HT1080 (cell line): ENCODE measurements around the gene CPSF6. TPM values are rescaled to one million over a fixed set of nuclear protein-coding genes. Genes with fewer than 3 reads are reported as not detected.
"Not testable (repeated sequence)": the region's sequence is repeated elsewhere in the genome, so short reads cannot be mapped to it uniquely, and the experiment has no call there.

Source experiments
- DNase-seq: peaks from one replicate; pipeline ENCODE4 v3.0.0-alpha.2; 2015; ENCODE audit warnings: low read depth
- polyA plus RNA-seq, 2 experiments: library from polyadenylated mRNA; depleted of rRNA; stranded (reverse); fragments of >200 nt; gene quantifications; 2 replicates each; pipeline ENCODE4 v1.2.3, GENCODE V29; 2015
- total RNA-seq: library from RNA; depleted of rRNA; stranded (reverse); fragments of >200 nt; shearing (Covaris generic); gene quantifications from 2 replicates; pipeline ENCODE4 v1.2.3, GENCODE V29; 2014; rRNA removed

Gene CPSF6, protein sequence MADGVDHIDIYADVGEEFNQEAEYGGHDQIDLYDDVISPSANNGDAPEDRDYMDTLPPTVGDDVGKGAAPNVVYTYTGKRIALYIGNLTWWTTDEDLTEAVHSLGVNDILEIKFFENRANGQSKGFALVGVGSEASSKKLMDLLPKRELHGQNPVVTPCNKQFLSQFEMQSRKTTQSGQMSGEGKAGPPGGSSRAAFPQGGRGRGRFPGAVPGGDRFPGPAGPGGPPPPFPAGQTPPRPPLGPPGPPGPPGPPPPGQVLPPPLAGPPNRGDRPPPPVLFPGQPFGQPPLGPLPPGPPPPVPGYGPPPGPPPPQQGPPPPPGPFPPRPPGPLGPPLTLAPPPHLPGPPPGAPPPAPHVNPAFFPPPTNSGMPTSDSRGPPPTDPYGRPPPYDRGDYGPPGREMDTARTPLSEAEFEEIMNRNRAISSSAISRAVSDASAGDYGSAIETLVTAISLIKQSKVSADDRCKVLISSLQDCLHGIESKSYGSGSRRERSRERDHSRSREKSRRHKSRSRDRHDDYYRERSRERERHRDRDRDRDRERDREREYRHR
- 49.5 and 79.3 TPM in 2 replicates for total RNA-seq
- 42.1 and 51.0 TPM in 2 replicates for polyA plus RNA-seq (2015; cell fraction: cytosol; rRNA removed)
- polyA plus RNA-seq (2015; cell fraction: nucleus; rRNA removed) = 109 and 112 TPM in 2 replicates

DNA sequence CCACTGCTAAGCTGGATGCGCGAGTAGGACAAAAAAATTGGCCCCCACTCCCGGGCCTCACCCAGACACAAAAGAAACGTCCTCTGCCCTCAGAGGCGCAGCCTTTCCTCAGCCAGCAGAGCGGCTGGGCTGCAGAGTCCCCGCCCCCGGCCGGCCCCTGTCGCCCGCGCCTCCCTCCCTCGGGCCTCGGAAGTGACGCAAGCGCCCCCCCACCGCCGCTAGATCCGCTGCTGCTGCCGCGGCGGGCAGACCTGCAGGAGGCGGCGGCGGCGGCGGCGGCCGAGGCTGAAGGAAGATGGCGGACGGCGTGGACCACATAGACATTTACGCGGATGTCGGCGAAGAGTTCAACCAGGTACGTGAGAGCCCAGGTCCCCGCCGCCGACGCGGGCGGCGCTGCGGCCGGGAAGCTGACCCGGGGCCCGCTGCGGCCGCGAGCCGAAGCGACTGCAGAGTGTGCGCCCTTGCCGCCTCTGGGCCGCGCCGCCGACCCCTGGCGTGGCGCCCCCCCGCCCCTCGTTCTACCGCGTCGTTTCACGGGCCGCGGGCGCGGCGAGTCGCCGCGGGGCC, at the start of gene CPSF6:
TSS of gene CPSF6 (plus strand) at position 218 of the 570 bp plus-strand sequence. CDS start at position 296, 78 bp downstream.
- peak; percentile 85 for DNase-seq

DNA sequence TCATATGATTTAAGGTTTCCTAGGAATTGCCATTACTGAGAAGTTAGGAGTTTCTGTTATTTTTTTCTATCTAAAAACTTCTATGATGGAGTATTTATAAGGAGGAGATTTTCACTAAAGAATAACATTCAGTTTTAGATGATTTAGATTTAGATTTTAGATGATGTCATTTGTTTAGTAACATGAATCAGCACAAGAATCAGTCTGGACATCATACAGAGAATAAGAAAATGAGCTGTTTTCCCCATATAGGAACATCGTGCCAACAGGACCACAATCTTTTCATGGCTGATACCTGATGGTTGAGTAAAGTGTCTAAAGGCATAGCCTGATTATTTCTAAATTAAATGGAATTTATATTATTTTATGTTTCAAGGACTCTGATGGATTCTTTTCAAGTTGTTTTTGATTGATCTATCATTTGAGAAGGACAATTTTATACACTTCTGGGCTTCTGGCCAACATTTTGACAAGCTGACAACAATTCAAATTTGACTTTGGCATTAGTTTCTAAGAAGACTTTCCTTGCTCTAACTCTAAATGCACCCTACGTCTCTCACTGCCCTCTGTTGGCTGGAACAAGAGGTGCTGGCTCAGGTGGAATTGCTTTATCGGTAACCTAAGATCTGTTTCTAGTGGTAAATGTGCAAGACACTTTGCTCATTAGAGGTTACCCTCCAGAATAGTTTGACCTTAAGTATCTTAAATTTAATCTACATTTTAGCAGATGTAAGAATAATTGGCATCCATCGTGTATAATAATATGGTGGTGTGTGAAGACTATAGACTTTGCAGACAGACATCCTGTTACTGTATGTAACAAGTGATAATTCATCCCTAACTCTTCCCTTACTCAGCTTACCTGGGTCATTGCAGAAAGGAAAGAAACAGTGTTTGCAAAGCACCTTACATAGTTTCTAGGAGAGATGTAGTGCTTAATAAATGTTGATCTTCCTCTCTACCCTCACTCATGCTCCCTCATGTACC, 42.8 kb upstream of the CPSF6 start:
- DNase-seq = peak; percentile 7

DNA sequence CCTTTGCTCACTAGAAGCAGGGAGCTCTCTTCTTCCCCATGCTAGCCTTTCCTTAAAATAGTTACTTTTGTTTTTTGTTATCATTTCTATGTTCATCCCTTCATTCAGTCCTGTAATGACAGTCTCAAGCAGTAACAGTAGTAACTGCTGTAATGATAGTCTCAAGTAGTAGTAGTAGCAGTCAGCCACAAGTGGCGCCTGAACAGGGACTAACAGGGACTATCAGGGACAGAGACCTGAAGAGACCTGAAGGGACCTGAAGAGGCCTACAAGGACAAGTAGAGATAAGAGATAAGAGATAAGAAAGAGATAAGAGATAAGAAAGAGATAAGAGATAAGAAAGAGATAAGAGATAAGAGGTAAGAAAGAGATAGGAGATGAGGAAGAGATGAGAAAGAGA, 39.4 kb upstream of the CPSF6 start:
- DNase-seq = not testable (repeated sequence)

DNA sequence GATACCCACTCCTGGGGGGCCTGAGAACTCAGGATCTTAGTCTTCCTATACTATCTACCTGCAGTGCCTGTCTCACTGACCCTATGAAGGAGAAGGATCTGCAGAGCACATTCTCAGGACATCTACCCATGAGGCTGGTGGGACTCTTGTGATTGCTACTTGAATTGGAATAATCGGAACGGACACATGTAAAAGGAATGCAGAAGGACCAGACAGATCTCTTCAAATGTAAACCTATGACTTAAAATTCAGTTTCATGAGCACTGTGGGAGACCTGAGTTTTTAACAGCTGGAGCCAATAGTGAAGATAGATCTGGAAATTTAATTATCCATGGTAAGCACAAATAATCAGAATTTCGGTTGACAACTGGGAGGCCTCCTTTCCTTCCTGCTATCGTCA, 35.2 kb upstream of the CPSF6 start:
- no peak for DNase-seq

DNA sequence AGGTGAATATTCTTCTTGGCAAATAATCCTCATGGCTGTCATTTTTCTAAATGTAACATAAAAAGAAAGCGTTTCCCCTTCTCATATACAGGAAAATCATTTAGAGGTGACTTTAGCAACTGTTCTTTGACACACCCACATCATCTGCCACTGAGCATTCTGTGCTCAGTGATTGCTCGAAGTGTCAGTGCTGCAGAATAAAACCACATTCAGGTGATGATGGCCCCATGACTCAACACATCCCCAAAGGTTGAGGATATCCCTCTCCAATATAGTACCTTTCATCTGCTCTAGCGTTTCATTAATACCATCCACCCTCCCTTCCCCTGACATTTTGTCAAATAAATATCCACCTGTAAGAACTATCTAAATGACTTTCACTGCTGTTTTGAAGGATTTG, 28.7 kb upstream of the CPSF6 start:
- DNase-seq = no peak

DNA sequence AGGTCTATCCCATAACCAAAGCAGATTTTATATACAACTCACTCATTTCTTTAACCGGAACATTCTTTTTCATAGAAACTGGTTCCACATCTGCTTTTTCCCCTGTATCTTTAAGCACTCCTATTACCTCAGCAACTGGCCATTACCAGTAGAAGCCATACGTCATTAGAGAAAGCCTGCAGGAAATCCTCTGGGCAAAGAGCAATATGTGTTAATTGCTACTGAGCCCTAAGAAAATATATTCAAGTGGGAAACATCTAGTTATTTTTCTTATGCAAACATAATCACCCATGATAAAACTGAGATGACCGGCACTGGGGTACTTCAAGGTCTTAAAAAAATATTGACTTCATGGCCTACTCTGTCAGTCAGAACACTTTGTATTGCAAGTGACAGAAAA, 28.2 kb upstream of the CPSF6 start:
- no peak for DNase-seq

DNA sequence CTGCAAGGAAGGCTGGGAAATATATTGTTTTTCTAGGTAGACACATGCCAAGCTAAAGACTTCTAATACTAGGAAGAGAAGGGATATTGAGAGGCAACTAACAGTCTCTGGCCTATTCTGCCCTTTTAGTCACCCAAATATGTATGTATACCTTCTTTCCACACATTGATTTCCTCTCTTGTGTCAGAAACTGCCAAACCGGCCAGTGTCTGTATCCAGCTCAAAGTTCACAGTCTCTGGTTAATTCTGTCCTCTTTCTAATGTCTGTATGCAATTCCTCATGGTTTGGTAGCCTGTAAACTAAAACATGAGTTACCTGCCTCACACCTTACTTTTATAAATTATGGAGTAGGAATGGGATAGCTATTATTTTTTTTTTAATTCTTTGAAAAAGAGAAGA, 25.2 kb upstream of the CPSF6 start:
- DNase-seq = no peak

DNA sequence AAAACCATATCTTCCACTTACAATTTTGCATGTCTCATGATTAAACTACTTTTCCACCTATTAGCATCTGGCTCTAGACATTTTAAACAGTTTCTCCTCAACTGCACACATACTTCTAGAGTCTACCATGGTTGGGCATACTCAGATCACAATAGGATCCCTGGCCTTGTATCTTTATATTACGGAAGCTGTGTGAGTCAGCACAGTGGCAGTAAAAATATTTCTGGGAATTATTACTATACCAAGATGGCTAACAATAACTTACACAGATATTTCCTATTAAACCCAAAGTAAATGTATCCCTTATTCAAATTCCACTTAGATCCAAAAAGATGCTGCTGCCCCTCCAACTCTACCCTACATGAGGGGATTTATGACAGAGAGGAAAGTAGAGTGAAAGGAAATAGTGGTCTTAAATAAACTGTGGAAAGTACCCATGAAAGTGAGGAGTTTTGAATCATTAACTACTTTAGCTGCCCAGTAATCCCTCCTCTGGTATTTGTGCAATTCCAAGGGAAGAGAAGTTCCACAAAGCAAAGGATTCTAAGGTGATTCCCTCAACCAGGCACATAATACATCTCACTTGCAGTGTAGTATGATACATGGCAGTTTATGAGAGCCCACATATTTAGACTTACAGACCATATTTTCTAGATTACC, 14.0 kb upstream of the CPSF6 start:
- DNase-seq = no peak

DNA sequence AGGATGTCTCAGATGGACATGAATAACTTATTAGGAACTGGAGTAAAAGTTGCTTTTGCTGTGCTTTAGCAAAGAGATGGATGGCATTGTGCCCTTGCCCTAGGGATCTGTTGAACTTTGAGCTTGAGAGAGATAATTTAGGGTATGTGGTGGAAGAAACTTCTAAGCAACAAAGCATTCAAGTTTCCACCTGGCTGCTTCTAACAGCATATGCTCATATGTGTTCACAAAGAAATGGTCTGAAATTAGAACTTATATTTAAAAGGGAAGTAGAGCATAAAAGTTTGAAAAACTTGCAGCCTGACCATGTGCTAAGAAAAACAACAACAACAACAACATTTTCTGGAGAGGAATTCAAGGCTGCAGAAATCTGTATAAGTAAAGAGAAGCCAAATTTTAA, 7.9 kb upstream of the CPSF6 start:
- no peak for DNase-seq

DNA sequence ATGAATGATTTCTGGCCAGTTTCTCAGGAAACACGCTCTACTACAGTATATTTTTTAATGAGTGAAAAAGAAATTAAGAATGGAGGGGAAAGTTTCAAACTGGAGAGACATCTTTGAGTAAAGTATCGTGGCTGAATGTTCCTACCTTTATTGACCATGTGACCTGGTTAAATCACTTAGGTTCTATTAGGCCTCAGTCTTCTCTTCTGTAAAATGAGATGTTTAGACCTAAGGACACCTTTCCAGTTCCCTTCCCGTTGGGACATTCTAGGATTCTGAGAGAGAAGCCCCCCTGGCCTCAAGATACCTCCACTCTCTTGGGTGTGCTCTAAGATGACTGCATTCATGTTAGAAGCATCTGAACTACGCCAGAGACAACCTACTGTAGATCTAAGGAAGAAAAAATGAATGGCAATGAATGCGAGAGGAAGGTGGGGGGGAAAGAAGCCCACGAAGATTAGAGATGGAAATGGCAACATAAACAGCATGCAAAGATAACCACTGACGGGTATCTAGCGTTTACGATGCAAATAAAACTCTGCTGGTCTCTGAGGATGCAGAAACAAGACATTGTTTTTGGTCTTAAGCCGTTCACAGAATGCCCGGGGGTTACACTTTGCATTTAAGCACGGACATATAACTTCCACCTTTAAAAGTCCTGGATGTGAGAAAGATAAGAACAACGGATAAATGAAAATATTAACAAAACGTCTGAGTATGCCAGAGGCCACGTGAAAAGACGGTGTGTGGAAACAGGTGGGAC, 599 bp upstream of the CPSF6 start:
- DNase-seq = peak; percentile 3

DNA sequence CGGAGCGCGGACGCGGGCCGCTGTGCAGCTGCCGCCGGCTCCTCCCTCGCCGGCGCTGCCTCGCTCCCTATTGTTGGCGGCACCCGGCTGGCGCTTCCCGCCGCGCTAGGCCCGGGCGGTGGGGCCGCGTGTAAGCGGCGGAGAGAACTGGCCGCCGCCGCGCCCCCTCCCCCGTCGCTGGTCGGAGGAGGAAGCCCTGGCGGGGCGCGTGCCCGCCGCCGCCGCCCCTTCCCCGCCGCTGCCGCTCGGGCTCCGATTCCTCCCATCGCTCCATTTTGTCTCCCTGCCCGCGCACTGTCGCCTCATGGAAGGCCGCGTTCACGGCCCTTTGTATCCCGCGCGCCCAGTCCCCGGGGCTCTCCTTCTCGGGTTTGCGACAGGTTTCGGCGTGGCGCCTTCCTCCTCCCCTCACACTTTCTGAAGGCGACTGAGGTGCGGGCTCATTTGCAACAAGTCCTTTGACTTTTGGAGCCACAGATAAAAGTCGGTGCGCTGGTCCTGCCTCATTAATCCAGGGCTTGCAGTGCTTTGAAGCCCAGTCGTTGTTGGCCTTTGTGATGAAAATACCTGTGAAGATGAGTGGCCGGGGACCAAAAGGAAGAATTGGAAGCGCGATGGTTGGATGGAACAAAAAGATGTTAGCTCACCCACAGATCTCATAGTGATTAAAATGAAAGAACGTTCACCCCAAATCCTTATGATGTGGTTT, 707 bp downstream of the CPSF6 start:
- DNase-seq = peak; percentile 32

DNA sequence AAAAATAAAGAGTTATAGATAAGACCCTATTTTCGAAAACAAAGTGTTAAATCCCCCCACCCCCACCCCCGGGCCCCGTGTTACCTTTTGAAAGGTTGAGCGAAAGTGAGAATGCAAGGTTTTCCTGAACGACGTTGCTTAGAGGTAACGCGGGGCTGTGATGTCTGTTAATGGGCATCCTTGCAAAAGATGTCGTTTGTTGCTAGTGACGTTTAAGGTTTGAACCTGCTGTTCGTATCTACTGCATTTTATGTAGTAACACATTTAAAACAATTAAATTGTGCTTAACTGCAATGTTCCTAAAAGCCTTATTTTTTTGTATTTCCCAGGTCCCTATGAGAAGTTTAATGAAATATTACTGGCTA, 1.2 kb downstream of the CPSF6 start:
- DNase-seq = no peak

DNA sequence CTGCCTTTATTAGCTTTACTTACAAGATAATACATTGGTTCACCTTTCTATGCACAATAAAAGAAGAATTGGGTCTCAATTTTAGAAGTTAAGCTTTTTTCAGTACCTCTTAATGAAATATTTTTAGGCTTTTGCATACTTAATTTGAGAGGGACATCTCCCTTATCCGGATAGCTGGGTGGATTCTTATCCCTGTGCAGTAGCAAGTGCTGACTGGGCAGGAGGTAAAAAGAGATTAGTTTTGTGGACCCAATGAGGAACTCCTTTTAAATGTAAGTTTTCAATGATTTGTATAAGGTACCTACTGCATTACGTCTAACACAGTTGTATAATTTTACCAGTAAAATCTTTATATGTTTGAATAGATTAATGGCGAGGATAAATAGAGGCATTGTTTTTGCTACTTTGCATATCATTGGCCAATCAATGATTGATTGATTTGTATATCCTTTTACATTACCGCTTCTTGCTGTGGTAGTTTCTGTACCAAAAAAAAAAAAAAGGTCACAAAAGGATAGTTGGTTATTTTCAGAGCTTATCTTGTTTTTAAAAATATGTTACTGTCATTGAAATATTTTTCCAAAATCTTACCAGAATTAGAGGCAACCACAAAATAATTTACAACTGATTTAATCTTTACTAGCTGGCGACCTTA, 2.2 kb downstream of the CPSF6 start:
- no peak for DNase-seq

DNA sequence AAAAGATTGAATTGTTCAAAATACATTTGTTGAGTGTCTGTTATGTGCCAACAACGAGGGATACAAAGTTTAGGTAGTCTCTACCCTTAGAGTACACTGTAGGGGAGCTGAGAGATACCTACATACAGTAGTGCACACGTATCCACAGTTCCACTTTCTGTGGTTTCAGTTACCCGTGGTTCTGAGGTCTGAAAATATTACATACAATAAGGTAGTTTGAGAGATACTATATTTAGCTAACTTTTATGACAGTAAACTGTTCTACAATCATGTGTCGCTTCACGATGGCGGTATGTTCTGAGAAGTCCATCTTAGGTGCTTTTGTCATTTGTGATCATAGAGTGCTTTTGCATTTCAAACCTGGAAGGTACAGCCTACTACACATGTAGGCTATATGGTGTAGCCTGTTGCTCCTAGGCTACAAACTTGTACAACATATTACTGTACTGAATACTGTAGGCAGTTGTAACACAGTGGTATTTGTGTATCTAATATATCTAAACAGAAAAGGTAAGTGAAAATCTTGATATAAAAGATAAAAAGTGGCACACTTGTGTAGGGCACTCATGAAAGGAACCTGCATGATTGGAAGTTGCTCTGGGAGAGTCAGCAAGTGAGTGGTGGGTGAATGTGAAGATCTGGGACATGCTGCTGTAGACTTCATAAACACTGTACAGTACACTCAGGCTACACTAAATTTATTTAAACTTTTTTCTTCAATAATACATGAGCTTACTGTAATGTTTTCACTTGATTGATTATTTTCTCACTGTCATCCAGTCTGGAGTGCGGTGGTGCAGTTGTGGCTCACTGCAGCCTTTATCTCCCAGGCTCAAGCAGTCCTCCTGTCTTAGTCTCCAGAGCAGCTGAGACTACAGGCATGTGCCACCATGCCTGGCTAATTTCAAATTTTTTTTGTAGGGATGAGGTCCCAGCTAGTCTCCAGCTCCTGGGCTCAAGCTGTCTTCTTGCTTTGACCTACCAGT, 4.0 kb downstream of the CPSF6 start:
- no peak for DNase-seq

DNA sequence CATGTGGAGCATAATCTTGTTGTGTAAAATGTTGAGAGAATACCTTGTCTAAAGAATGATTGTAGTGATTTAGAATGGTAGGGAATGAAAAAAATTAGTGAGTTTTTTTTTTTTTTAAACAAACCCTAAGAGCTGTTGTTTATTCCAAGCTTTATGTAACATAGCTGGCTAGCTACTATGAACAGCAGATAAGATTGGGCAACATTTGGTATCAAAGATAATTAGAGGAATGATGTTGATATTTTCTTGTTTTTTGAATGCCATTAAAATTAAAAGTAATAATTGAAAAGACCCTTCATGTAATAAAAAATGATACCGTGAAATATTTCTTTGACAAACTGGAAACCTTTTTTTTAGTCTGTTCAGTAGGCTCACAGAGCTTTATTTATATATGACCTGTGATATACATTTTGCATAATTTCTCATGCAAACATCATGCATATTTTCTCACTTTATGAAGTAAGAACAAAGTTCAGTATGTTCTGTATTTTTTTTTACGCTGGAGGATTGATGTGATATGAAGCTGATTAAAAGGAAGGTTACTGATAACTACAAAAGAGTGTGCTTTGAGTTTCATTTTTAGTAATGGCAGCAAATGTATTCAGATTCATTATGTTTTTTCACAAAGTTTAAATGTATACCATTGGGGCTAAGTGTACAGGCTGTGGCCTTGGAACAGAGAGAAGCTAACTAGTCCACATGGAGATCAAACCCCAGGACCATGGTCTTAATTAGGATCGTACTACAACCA, 8.1 kb downstream of the CPSF6 start:
- DNase-seq = no peak

DNA sequence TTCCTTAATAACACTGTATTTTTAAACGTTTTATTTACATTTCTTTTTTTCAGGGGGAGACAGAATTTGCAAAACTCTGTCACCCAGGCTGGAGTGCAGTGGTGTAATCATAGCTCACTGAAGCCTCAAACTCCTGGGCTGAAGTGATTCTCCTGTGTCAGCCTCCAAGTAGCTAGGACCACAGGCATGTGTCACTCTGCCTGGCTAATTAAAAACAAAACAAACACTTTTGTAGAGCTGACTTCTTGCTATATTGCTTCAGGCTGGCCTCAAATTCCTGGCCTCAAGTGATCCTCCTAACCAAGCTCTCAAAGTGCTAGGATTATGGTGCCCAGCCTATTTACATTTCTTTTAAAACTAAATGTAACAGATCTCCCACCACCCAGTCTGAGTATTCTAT, 12.7 kb downstream of the CPSF6 start:
- DNase-seq = no peak

DNA sequence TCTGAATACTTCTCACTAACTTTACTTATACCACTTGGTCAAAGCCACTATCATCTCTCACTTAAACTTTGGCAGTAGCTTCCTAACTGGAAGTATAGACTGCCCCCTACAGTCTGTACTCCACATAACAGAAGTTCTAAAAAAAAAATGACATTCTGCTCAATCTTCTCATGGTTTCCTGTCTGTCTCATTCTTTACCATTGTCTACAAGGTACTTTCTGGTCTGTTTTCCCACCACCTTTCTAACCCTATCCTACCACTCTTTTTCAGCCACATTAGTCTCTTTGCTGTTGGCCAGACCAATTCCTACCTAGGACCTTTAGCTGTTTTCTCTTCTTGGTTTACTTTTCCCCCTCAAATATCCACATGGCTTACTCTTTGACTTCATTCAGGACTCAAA, 14.7 kb downstream of the CPSF6 start:
- peak; percentile 74 for DNase-seq
